GM12875 (cell line): ENCODE results near the gene EPHB6.

ENCODE experiments used
- H3K4me3 ChIP-seq: one replicate; pipeline ENCODE4 v1.5.1; 2011; ENCODE audit warnings: low read depth, low read length, control low read depth
- TF ChIP-seq, protein P1 (sequence below): IDR thresholded peaks from 2 replicates; pipeline ENCODE4 v1.5.1; 2011; ENCODE audit warnings: low read depth, mild to moderate bottlenecking, control low read depth, inconsistent platforms, low read length, moderate library complexity, borderline replicate concordance; ENCODE audit not compliant: insufficient read depth

EPHB6 gene

DNA sequence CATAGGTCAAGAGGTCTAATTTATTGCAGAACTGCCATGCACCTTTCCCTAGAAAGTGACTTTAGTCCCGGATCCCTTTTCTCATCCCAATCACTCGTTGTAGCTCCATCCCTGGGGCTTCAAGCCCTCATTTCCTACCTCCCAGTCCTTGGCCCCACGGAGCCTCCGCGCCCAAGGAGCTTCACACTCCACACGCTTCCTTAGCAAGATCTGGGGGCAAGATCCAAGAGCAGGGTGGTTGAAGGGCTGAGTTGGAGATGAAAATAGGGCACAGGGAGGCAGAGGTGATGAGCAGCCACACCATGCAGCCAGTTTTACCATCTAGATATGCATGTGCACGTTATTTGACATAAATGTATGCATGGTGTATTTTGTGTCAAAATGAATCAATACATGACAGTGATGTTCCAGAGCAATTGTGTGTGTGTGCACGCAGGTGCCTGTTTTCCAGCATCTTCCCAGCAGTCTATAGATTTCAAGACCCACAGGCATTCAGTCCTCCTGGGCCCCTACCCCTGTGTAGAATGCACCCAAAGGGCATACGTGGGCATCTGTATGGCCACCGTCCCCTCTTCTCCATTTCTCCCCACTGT, 36.7 kb downstream of the EPHB6 start:
- TF ChIP-seq, protein P1, sequence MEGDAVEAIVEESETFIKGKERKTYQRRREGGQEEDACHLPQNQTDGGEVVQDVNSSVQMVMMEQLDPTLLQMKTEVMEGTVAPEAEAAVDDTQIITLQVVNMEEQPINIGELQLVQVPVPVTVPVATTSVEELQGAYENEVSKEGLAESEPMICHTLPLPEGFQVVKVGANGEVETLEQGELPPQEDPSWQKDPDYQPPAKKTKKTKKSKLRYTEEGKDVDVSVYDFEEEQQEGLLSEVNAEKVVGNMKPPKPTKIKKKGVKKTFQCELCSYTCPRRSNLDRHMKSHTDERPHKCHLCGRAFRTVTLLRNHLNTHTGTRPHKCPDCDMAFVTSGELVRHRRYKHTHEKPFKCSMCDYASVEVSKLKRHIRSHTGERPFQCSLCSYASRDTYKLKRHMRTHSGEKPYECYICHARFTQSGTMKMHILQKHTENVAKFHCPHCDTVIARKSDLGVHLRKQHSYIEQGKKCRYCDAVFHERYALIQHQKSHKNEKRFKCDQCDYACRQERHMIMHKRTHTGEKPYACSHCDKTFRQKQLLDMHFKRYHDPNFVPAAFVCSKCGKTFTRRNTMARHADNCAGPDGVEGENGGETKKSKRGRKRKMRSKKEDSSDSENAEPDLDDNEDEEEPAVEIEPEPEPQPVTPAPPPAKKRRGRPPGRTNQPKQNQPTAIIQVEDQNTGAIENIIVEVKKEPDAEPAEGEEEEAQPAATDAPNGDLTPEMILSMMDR: no peak
- no peak overlapping the region for H3K4me3 ChIP-seq

DNA sequence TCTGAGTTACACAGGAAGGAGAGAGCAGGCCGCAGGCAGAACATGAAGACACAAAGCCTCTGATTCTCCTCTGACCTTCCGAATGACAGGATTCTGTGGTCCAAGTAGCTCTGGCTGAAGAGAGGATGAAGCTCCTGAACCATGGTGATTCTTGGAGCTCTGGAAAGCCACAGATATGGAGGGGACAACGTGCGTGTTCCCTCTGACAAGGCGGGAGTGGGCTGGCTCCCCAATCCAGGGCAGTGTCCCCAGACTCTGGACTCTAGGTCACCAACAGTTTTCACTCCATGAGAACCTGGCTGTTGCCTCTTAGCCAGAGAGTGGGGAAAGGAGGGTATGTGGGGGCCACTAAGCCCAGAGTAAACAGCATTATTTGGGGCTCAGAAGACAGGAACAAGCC, 38.1 kb downstream of the EPHB6 start:
- TF ChIP-seq, protein P1: no peak
- H3K4me3 ChIP-seq: no peak overlapping the region

DNA sequence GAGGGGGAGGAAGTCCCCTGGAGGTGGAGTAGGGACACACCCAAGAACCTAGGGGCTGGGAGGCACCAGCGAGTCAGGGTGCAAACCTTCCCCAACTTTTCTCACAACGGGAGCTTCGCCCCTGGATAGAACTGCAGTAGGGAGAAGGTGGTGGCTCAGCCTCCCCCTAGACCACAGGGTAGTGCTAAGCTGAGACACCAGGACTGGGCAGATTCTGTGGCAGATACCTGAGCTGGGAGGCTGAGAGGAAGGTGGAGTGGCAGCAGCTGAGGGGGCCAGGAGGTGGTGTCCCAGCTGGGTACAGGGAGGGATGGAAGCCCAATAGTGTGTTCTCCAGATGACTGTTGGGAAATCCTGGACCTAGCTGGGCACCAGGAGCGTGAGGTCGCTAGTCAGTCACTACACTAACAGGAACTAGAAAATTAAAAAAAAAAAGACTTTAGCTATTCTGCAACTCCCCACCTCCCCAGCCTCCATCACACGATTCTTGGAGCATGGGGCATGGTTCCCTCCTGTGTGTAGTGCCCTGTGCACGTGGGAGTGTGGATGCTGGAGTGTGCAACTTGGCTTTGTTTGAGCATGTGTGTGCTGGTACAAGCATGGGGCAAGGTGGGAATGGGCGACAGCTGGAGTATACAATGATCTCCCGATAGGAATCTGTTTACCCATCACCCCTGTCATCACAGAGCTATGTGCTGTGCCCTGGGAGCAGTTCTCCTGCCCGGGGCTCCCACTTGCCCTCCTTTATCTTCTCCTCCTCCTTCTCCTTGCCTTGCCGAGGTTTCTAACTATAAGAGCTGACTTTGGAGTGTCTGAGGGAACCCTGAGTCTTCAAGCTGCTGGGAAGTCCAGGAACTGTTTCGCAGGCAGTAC, 39.5 kb downstream of the EPHB6 start:
- no peak overlapping the region for H3K4me3 ChIP-seq
- TF ChIP-seq, protein P1: no peak

DNA sequence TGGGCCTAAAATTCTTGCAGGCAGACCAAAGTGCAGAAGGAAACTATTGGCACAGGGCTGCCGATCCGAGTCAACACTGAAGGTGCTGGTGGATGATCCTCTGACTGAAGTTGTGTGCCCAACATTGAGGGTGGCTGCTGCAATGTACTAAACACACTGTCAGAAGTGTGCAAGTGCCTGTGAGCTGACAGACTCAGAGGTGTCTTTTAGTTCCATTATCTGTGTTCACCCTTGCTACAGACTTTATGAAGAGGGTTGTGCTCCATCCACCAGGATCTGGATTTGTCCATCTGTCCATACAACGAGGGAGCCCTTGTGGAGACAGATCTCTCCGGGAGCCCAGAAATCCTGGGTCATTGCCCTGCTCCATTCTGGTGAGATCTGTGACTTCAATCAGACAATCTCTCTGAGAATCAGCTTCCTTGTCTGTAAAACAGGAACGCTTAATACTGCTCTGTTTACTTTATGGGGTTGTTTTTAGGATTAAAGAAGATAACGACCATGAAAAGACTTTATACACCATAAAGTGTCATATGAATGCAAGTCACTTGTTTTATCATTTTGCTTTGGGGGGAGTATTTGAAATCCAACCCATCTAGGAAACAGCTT, 40.2 kb downstream of the EPHB6 start:
- TF ChIP-seq, protein P1: no peak
- H3K4me3 ChIP-seq: no peak overlapping the region

DNA sequence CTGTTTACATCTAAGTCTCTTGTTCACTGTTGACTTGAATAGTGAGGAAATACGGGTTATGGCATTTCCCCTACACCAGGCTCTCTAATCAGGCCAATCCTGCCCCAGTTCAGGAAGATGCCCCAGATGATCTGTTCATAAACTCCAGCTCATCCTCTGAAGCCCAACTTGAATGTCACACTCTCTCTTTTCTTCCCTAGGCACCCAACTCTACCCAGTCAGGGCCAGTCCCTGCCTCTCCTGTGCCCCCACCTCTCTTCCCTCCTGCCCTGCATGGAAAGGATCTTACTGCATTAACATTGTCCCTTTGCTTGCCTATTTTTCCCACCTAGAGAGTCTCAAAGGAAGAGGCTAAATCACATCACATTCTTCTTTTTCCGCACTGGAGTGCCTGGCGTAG, 41.3 kb downstream of the EPHB6 start:
- H3K4me3 ChIP-seq: no peak overlapping the region
- TF ChIP-seq, protein P1: no peak

DNA sequence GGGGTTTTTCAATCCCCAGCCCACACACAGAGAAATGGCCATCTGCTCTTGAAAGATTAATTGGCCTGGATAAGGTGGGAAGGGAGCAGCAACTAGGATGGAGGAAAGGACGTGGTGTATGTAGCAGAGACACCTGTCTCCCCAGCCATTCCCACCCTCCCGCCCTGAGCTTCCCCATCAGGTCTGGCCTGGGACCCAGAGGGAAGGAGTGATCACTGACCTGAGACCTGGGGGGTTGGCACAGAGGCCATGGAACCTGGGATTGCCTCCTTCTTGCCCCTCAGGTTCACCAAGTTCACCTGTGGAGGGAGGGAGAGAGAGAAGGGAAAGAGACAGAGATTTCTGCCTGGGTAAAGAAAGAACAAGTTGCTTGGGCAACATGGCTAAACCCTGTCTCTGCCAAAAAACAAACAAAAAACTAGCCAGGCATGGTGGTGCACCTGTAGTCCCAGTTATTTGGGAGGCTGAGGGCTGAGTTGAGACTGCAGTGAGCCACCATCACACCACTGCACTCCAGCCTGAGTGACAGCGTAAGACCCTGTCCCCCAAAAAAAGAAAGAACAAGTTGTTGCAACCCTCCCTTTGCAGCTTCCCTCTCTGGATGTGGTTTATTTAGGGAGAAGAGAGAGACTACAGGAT, 42.0 kb downstream of the EPHB6 start:
- TF ChIP-seq, protein P1: no peak

More for the DNA sequence above, 42.0 kb downstream of the EPHB6 start:
- H3K4me3 ChIP-seq: no peak overlapping the region
